Stimulated activated CD4-positive, alpha-beta T cell treated with anti-CD3 and anti-CD28 coated beads, TNF-alpha, amount 100 ng/mL, for 48 hours (primary cell): ENCODE measurements around the gene FADS3.

Source experiments
- DNase-seq, 3 donors: peaks; one replicate each; pipeline ENCODE4 v3.0.0-alpha.2; 2020; ENCODE audit warnings: low read depth in 3 of 3

FADS3 gene

GRCh38 chr11:61891331-61892084 lies at the start of gene FADS3:
FADS3 (minus strand) TSS chr11:61891545; CDS start chr11:61891381, 164 bp downstream.
- peak in 1 of 3 donors; percentile 27 for DNase-seq

- no peak for DNase-seq
These were observed 49.1 kb upstream of the FADS3 start for GRCh38 chr11:61940466-61940865.

- no peak for DNase-seq
These were observed 44.5 kb upstream of the FADS3 start for GRCh38 chr11:61935861-61936260.

- DNase-seq = no peak
These were observed 39.6 kb upstream of the FADS3 start for GRCh38 chr11:61930933-61931332.

GRCh38 chr11:61928606-61929005 lies 37.3 kb upstream of the FADS3 start:
- DNase-seq = no peak

- no peak for DNase-seq
These were observed 36.2 kb upstream of the FADS3 start for GRCh38 chr11:61927501-61927900.

GRCh38 chr11:61926235-61926634 lies 34.9 kb upstream of the FADS3 start:
- no peak for DNase-seq

- no peak for DNase-seq
These were observed 34.4 kb upstream of the FADS3 start for GRCh38 chr11:61925736-61926135.

- no peak for DNase-seq
These were observed 32.7 kb upstream of the FADS3 start for GRCh38 chr11:61924064-61924455.

GRCh38 chr11:61923166-61924063 lies 32.1 kb upstream of the FADS3 start:
- no peak for DNase-seq

- DNase-seq = no peak
These were observed 31.2 kb upstream of the FADS3 start for GRCh38 chr11:61922539-61922938.

- DNase-seq = no peak
These were observed 30.1 kb upstream of the FADS3 start for GRCh38 chr11:61921446-61921845.

GRCh38 chr11:61919705-61920631 lies 28.6 kb upstream of the FADS3 start:
- DNase-seq = no peak

- DNase-seq = no peak
These were observed 27.8 kb upstream of the FADS3 start for GRCh38 chr11:61918938-61919704.

GRCh38 chr11:61918251-61918937 lies 27.0 kb upstream of the FADS3 start:
- no peak for DNase-seq

- no peak for DNase-seq
These were observed 26.2 kb upstream of the FADS3 start, which contains the start of gene RAB3IL1 for GRCh38 chr11:61917334-61918109. RAB3IL1 (minus strand) TSS chr11:61917566; CDS start chr11:61917367, 199 bp downstream.

- DNase-seq = no peak
These were observed 25.5 kb upstream of the FADS3 start for GRCh38 chr11:61916737-61917333.

GRCh38 chr11:61914471-61915171 lies 23.3 kb upstream of the FADS3 start:
- DNase-seq = no peak
